Endothelial cell of umbilical vein (primary cell): ENCODE measurements around the gene SHROOM2.

Experiments
- EZH2 ChIP-seq: IDR thresholded peaks from 2 replicates; pipeline ENCODE4 v1.6.1; 2012; ENCODE audit warnings: borderline replicate concordance, low read depth, mild to moderate bottlenecking, moderate library complexity, low read length, inconsistent platforms; ENCODE audit not compliant: severe bottlenecking
- POLR2A ChIP-seq: IDR thresholded peaks from 2 replicates; pipeline ENCODE4 v1.6.1; 2012; ENCODE audit warnings: low read depth, mild to moderate bottlenecking, control low read depth, low read length
- POLR2AphosphoS5 ChIP-seq: IDR thresholded peaks from 2 replicates; pipeline ENCODE4 v1.6.1; 2012; ENCODE audit warnings: low read depth, mild to moderate bottlenecking, control low read depth, low read length, moderate library complexity; ENCODE audit not compliant: insufficient read depth
- TF ChIP-seq, protein P1 (sequence below), 2 donors: IDR thresholded peaks; 1 replicate in 1 of 2; 2 replicates in 1 of 2; pipeline ENCODE4 v1.5.1; 2011; ENCODE audit warnings: low read length in 2 of 2, mild to moderate bottlenecking in 2 of 2, moderate library complexity in 2 of 2, control low read depth in 1 of 2, inconsistent platforms in 1 of 2, low read depth in 1 of 2; ENCODE audit not compliant: insufficient read depth in 1 of 2; ENCODE audit errors: extremely low read depth in 1 of 2
- TF ChIP-seq, protein P2 (sequence below): IDR thresholded peaks from 2 replicates; pipeline ENCODE4 v1.6.1; 2011; ENCODE audit not compliant: insufficient read depth, insufficient read length

DNA sequence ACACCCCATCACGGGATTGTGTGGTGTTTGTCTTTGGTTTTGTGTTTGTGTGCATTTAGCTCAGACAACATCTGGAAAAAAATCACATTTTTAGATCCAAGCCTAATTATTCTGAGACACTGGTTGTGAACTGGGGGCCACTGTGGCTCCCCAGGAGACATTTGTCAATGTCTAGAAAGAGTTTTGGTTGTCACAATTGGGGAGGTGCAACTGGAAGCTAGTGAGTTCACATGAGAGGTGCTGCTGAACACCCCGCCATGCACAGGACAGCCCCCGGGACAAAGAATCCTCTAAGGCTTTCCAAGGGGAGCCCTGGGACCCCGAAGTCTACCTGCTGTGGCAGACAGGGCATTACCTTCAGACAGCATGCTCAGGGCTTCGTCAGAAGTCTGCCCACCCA, 47.1 kb upstream of the SHROOM2 start:
- TF ChIP-seq, protein P1, sequence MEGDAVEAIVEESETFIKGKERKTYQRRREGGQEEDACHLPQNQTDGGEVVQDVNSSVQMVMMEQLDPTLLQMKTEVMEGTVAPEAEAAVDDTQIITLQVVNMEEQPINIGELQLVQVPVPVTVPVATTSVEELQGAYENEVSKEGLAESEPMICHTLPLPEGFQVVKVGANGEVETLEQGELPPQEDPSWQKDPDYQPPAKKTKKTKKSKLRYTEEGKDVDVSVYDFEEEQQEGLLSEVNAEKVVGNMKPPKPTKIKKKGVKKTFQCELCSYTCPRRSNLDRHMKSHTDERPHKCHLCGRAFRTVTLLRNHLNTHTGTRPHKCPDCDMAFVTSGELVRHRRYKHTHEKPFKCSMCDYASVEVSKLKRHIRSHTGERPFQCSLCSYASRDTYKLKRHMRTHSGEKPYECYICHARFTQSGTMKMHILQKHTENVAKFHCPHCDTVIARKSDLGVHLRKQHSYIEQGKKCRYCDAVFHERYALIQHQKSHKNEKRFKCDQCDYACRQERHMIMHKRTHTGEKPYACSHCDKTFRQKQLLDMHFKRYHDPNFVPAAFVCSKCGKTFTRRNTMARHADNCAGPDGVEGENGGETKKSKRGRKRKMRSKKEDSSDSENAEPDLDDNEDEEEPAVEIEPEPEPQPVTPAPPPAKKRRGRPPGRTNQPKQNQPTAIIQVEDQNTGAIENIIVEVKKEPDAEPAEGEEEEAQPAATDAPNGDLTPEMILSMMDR (IDR thresholded peaks at IDR 0.05; ENCODE audit: extremely low read depth in 1 of 2, insufficient read depth in 1 of 2, low read depth in 1 of 2, low read length in 2 of 2) = no peak
- TF ChIP-seq, protein P2, sequence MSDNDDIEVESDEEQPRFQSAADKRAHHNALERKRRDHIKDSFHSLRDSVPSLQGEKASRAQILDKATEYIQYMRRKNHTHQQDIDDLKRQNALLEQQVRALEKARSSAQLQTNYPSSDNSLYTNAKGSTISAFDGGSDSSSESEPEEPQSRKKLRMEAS = no peak
- TF ChIP-seq EZH2 = no peak
- no peak for TF ChIP-seq POLR2A
- no peak for TF ChIP-seq POLR2AphosphoS5
